KOPT-K1 (cell line): Measurements from ENCODE around the gene BBOX1.

Experiments
- H3K27ac ChIP-seq: fragments of 200-600 bp; sonication (generic); 2 replicates; pipeline ENCODE4 v1.5.1; 2016; ENCODE audit warnings: antibody characterized with exemption, mild to moderate bottlenecking, low read depth, low read length; ENCODE audit not compliant: poor library complexity, severe bottlenecking
- H3K36me3 ChIP-seq: fragments of 200-600 bp; sonication (generic); 2 replicates; pipeline ENCODE4 v1.5.1; 2017; ENCODE audit warnings: antibody characterized with exemption, mild to moderate bottlenecking, low read length, moderate library complexity; ENCODE audit not compliant: insufficient read depth
- H3K9me3 ChIP-seq: fragments of 200-600 bp; sonication (generic); 2 replicates; pipeline ENCODE4 v1.5.1; 2017; ENCODE audit warnings: antibody characterized with exemption, low read length, mild to moderate bottlenecking; ENCODE audit not compliant: insufficient read depth, poor library complexity, severe bottlenecking

The BBOX1 gene

GRCh38 chr11:27013781-27014361 is 26.7 kb upstream of the BBOX1 start:
- H3K27ac ChIP-seq: no peak overlapping the region
- no peaks in the 10 kb centered on the region for H3K9me3 ChIP-seq
- H3K36me3 ChIP-seq: no peaks in the 10 kb centered on the region

- H3K36me3 ChIP-seq: no peaks in the 10 kb centered on the region
- no peaks in the 10 kb centered on the region for H3K9me3 ChIP-seq
- no peak overlapping the region for H3K27ac ChIP-seq
Measured at GRCh38 chr11:27018902-27019529, 21.6 kb upstream of the BBOX1 start.

DNA sequence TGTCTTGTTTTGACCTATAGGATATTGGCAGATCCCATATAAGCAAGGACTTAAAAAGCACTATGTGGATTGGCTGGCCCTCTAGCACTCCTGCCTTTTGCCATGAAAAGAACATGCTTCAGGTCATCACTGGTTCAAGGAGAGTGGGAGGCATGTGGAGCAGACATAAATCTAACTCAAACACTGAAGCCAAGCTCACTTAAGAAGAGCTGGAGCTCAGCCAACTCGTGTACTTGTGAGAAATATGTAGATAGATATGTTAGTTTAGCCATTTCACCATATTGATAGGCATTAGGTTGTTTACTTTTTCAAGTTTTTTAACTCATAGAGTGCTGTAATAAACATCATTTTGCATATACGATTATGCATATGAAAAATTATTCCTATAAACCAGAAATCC is 19.9 kb upstream of the BBOX1 start:
- H3K27ac ChIP-seq: no peak overlapping the region
- no peaks in the 10 kb centered on the region for H3K36me3 ChIP-seq
- H3K9me3 ChIP-seq: no peaks in the 10 kb centered on the region

DNA sequence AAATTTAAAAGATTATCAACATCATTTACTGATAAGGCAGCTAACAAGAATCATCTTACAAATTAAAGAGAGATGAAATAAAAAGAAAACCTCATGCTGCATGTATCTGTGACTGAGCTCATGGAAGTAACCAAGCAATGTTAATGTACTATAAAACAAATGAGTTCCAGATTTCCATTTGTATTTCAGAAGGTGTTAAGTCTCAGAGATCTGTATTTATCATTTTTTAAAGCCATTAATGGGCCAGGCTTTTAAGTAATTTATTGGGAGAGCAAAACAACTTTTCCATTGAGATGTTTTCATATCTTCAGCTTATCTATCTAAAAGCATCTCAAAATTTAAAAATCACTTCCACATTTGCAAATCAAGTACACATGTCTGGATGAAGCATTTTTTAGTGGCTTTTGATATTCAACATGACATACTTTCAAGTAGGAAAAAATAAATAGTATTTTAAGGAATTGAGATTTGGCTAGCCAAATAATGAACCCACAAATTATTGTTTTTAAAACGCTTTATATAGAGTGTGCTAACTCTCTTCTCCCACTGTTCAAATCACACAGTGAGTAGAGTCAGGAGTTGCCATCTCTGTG is 17.9 kb upstream of the BBOX1 start:
- H3K27ac ChIP-seq: no peak overlapping the region
- H3K9me3 ChIP-seq: no peaks in the 10 kb centered on the region
- H3K36me3 ChIP-seq: no peaks in the 10 kb centered on the region

DNA sequence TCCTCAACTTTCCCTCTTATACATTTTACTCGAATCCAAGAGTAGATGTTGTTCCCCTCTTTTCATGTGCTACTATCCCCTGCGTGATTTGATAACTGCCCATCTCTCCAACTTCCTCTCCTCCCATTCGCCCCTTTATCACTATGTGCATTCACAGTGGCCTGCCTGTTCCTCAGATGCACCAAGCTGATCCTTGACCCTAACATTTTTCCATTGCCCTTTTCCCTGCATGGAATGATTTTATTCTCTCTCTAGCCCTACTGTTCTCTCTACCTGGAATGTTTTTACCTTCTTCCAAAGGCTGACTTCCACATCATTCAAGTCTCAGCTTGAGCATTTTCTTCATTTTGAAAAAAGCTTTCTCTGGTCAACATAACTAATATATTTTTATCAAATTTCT is 15.8 kb upstream of the BBOX1 start:
- no peak overlapping the region for H3K27ac ChIP-seq
- no peaks in the 10 kb centered on the region for H3K9me3 ChIP-seq
- no peaks in the 10 kb centered on the region for H3K36me3 ChIP-seq

DNA sequence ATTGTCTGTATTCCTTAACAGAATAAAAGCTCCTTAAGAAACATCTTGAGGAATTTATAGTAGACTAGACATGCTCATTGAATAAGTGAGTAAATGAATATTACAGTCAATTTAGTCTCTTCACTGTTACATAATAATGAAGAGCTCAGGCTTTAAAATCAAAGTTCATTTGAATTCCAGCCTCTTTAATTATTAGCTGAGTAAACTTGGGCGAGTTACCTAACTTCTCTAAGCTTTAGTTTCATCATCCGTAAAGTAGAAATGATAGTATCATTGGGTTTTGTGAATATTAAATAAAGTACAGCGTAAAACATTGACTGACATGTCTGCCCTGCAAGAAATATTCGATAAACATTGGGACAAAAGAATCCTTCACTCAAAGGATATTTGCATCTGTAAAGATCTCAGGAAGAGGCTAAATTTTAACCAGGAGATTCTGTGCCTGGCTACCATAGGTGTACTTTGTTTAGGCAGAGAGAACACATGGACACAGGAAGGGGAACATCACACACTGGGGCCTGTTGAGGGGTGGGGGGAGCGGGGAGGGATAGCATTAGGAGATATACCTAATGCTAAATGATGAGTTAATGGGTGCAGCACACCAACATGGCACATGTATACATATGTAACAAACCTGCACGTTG is 15.2 kb upstream of the BBOX1 start:
- Histone ChIP-seq H3K36me3 (no peaks in the 10 kb centered on the region), H3K27ac (no peak overlapping the region), H3K9me3 (no peaks in the 10 kb centered on the region)

- Histone ChIP-seq H3K9me3 (no peaks in the 10 kb centered on the region), H3K27ac (no peak overlapping the region), H3K36me3 (no peaks in the 10 kb centered on the region)
Measured at GRCh38 chr11:27025957-27026733, 14.5 kb upstream of the BBOX1 start.

DNA sequence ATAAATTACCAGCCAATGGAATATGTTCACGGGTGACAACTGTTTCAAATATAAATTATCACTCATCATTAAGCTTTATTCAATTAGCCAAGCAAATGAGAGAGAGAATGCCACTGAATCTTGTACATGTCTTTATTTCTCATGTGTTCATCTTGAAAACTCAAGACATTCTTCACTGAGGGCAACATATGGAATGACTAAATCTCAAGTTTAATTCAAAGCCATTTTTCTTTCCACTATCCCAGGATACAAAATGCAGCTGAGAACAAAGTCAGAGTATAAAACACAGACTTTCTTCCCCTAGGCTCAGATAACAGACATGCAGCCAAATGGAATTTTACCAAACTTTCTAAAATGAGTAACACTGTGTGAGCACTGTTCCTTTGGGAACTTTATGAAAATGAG is 12.1 kb upstream of the BBOX1 start:
- Histone ChIP-seq H3K36me3 (no peaks in the 10 kb centered on the region), H3K9me3 (no peaks in the 10 kb centered on the region), H3K27ac (no peak overlapping the region)

DNA sequence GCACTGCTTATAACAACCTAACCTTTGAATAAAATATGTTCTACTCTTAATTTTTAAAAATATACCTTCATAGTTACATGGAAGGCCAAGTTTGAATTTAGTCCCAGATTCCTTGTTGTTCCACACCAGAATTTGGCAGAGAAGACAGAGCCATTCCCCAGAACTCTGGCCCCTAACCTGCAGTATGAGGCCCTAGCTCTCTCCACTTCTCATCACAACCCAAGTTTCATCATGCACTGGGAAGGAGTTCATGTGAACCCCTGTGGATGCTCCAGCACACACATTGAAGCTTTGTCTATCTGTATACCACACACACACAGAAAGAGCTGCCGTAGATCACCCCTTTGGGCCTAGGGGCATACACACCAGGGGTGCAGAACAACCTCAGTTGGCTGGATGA is 10.6 kb upstream of the BBOX1 start:
- no peak overlapping the region for H3K27ac ChIP-seq
- no peaks in the 10 kb centered on the region for H3K36me3 ChIP-seq
- H3K9me3 ChIP-seq: no peaks in the 10 kb centered on the region

GRCh38 chr11:27031754-27032153 is 8.9 kb upstream of the BBOX1 start:
- H3K36me3 ChIP-seq: no peaks in the 10 kb centered on the region
- no peak overlapping the region for H3K27ac ChIP-seq
- no peaks in the 10 kb centered on the region for H3K9me3 ChIP-seq

- Histone ChIP-seq H3K36me3 (no peaks in the 10 kb centered on the region), H3K27ac (no peak overlapping the region)
Measured at GRCh38 chr11:27039873-27040272, 742 bp upstream of the BBOX1 start.

DNA sequence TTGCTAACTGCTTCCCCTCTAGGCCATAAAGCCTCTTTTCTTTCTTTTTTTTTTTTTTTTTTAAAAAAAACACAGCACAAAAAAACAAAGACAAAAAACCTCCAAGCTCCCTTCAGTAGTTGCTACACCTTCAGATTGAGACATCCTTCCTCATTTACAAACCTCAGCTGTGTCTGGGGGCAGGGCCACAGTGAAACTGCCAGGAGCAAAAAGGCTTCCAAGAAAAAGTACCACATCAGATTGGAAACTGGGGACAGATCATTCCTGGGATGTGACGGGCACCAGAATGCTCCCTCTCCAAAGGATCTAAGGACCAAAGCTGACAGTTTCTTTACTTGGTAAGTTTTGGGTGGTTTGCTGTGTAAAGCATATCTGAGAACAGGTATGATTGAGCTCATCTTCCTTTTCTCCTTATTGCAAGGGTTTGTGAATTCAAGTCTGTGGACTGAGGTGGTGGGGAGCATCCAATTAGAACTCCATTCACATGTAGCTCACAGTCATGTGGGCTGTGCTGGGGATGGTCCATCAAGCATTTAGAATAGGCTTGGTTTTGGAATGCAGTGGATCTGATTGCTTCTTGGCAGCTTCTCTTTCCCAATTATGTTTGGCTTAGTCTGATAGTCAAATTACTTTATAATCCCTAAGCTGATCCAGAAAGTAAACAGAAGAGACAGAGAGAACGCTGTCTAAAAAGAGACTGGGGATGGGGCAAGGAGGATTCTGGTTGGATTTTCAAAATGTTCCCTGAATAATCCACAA is 705 bp downstream of the BBOX1 start:
- no peaks in the 10 kb centered on the region for H3K36me3 ChIP-seq
- H3K27ac ChIP-seq: no peak overlapping the region
- no peaks in the 10 kb centered on the region for H3K9me3 ChIP-seq

More at GRCh38 chr11:27039873-27040272, 742 bp upstream of the BBOX1 start:
- no peaks in the 10 kb centered on the region for H3K9me3 ChIP-seq

DNA sequence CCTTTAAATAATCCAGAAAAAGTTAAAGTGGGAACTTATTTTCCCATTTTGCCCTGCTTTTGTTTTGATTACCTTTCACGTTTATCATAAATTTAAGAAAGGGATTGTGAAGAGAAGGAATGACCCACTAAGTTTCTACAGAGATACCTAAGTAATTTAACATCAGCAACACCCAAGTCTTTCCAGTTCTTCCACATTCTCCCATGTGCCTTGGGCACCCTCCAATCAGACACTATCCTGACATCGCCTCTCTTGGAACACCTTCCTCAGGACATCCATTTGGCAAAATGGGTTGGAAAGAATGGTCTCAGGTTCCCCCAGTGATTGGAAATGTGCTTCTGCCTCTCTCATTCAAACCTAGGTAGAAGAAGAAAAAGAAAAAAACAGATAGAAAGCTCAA is 6.3 kb downstream of the BBOX1 start:
- no peaks in the 10 kb centered on the region for H3K9me3 ChIP-seq
- no peak overlapping the region for H3K27ac ChIP-seq
- no peaks in the 10 kb centered on the region for H3K36me3 ChIP-seq

- Histone ChIP-seq H3K36me3 (no peaks in the 10 kb centered on the region), H3K27ac (no peak overlapping the region), H3K9me3 (no peaks in the 10 kb centered on the region)
Measured at GRCh38 chr11:27052668-27053067, 12.1 kb downstream of the BBOX1 start.
